Activated B cell treated with CpG ODN at 0.5 μM for 24 hours (primary cell): ENCODE results near the gene RNF10. TPM values are rescaled to one million over a fixed set of nuclear protein-coding genes. Genes with fewer than 3 reads are reported as not detected.

ENCODE experiments used
- ATAC-seq: fragments of 200-7000 bp; cut with Tn5 transposase; one replicate; pipeline ENCODE4 v1.10.0; 2021; ENCODE audit warnings: low read depth, mild to moderate bottlenecking, moderate library complexity
- CTCF ChIA-PET: fragments of 350-600 bp; sonication (Branson Sonifier 250); formaldehyde crosslinking; loops from one replicate; lab custom pipeline; 2021; ENCODE audit warnings: antibody characterized with exemption; lab: Charles Lee
- POLR2A ChIA-PET: fragments of 350-600 bp; sonication (Branson Sonifier 250); formaldehyde crosslinking; loops from one replicate; lab custom pipeline; 2021; ENCODE audit warnings: antibody characterized with exemption; lab: Charles Lee
- DNase-seq: peaks from one replicate; pipeline ENCODE4 v3.0.0; 2022
- H3K27ac Mint-ChIP-seq: one replicate; pipeline ENCODE4 v1.8.0; 2020; ENCODE audit warnings: mixed read lengths
- H3K27me3 Mint-ChIP-seq: one replicate; pipeline ENCODE4 v1.8.0; 2021; ENCODE audit warnings: mixed read lengths
- H3K36me3 Mint-ChIP-seq: one replicate; pipeline ENCODE4 v1.8.0; 2021; ENCODE audit warnings: low read depth, mixed read lengths
- H3K4me1 Mint-ChIP-seq: one replicate; pipeline ENCODE4 v1.8.0; 2021; ENCODE audit warnings: mixed read lengths
- H3K4me3 Mint-ChIP-seq: one replicate; pipeline ENCODE4 v1.8.0; 2020; ENCODE audit warnings: mild to moderate bottlenecking, mixed read lengths
- H3K9me3 Mint-ChIP-seq: one replicate; pipeline ENCODE4 v1.8.0; 2020; ENCODE audit warnings: mixed read lengths
- CTCF ChIP-seq: fragments of 200-600 bp; IDR thresholded peaks from one replicate; pipeline ENCODE4 v1.8.0; 2022; ENCODE audit warnings: antibody characterized with exemption, mild to moderate bottlenecking
- intact Hi-C: fragments of 100-400 bp; cut with micrococcal nuclease; formaldehyde crosslinking; loops from one replicate; pipeline ENCODE4 v1.15.1; 2024
- total RNA-seq: library from RNA; stranded (reverse); gene quantifications from 2 replicates; pipeline ENCODE4 v1.2.3, GENCODE V29; 2022

The RNF10 gene
- total RNA-seq, 1 donor from 2014 or later: 180 TPM

- Mint-ChIP-seq H3K9me3 (no peaks in the 10 kb centered on the region), H3K4me1 (peaks cover 38% of the 10 kb centered on the region), H3K27me3 (peaks cover 10% of the 10 kb centered on the region), H3K27ac (peak overlapping the region; percentile 86), H3K4me3 (peak overlapping the region; percentile 98), H3K36me3 (peaks cover 33% of the 10 kb centered on the region)
- ATAC-seq: no peak
- TF ChIP-seq CTCF: no peak
- intact Hi-C loops: loop anchor here (1.0 to 10.0 kb wide), 11 partner anchors 47 to 819 kb away; partner anchors contain the start of genes ACADS, DYNLL1, P2RX4 and RNF10
- ChIA-PET POLR2A (interaction anchor here (0.7 to 1.8 kb wide), 12 partner anchors 10 to 819 kb away, joined by 3 to 11 read pairs (median 4); partner anchors contain the start of genes C12orf43, P2RX7, RNU4-2 and RPLP0), CTCF (interaction anchor here (0.6 to 4.9 kb wide), 13 partner anchors 10 to 536 kb away, joined by 3 to 31 read pairs (median 5); partner anchors contain the start of gene MLEC)
- no peak for DNase-seq
Observed at GRCh38 chr12:120581998-120582397, 47.8 kb downstream of the RNF10 start.

GRCh38 chr12:120583478-120584030 lies 49.4 kb downstream of the RNF10 start:
- no peaks in the 10 kb centered on the region for H3K9me3 Mint-ChIP-seq
- ATAC-seq (peak; percentile 28), DNase-seq (peak; percentile 76)
- H3K4me1 Mint-ChIP-seq: peaks cover 38% of the 10 kb centered on the region
- CTCF ChIA-PET: interaction anchor here (0.6 to 4.9 kb wide), 11 partner anchors 9 to 526 kb away, joined by 3 to 31 read pairs (median 4); no protein-coding TSS in a partner anchor
- peaks cover 10% of the 10 kb centered on the region for H3K27me3 Mint-ChIP-seq
- H3K4me3 Mint-ChIP-seq: peak overlapping the region; percentile 72
- POLR2A ChIA-PET: no interaction called here
- H3K27ac Mint-ChIP-seq: peak overlapping the region; percentile 47
- intact Hi-C loops: loop anchor here (1.0 to 10.0 kb wide), 12 partner anchors 57 to 631 kb away; partner anchors contain the start of genes ACADS, CABP1, P2RX4 and SPPL3
- H3K36me3 Mint-ChIP-seq: peaks cover 17% of the 10 kb centered on the region
- TF ChIP-seq CTCF: no peak

- ATAC-seq (peak; percentile 10), DNase-seq (peak; percentile 58)
- H3K4me1 Mint-ChIP-seq: peaks cover 35% of the 10 kb centered on the region
- CTCF ChIA-PET: interaction anchor here (1.3 to 4.9 kb wide), 3 partner anchors 387 to 525 kb away, joined by 5 to 30 read pairs (median 5); no protein-coding TSS in a partner anchor
- H3K9me3 Mint-ChIP-seq: no peaks in the 10 kb centered on the region
- peak overlapping the region; percentile 72 for H3K4me3 Mint-ChIP-seq
- intact Hi-C loops: loop anchor here (1.0 to 10.0 kb wide), 6 partner anchors 63 to 630 kb away; partner anchors contain the start of genes ACADS, P2RX4 and SPPL3
- no peak overlapping the region for H3K27ac Mint-ChIP-seq
- H3K36me3 Mint-ChIP-seq: peaks cover 9% of the 10 kb centered on the region
- H3K27me3 Mint-ChIP-seq: peaks cover 10% of the 10 kb centered on the region
- POLR2A ChIA-PET: interaction anchor here (0.6 to 0.7 kb wide), 2 partner anchors 545 to 1183 kb away, joined by 4 to 5 read pairs; no protein-coding TSS in a partner anchor
- no peak for TF ChIP-seq CTCF
Observed at GRCh38 chr12:120584343-120585149, 50.4 kb downstream of the RNF10 start.

DNA sequence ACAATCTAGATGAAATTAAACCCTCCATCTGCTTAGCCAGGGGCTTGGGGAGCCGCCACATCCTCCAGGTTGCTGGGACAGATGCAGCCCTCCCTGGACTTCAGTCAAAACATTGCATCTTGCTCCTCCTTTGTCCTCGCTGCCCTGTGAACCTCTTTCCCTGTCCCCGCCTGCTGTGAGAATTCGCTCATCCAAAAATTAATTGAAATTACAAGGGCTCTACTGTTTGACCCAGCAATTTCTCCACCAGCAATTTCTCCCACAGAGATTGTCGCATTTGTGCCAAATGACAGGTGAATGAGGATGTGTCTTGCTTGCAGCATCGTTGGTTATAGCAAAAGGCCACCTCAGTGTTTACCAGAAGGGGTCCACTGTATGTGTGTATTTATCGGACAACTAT lies 52.0 kb downstream of the RNF10 start:
- Mint-ChIP-seq H3K4me1 (peaks cover 22% of the 10 kb centered on the region), H3K27ac (no peak overlapping the region), H3K36me3 (peaks cover 3% of the 10 kb centered on the region), H3K4me3 (no peak overlapping the region), H3K27me3 (peaks cover 10% of the 10 kb centered on the region), H3K9me3 (no peaks in the 10 kb centered on the region)
- ATAC-seq: no peak
- no peak for TF ChIP-seq CTCF
- intact Hi-C loops: loop anchor here (10.0 kb wide), 1 partner anchor 629 kb away; the partner anchor contains the start of gene P2RX4
- ChIA-PET CTCF (no interaction called here), POLR2A (no interaction called here)
- no peak for DNase-seq
